NB4 (cell line): ENCODE results near the gene ELMOD2.
"Not testable (repeated sequence)": the region's sequence is repeated elsewhere in the genome, so short reads cannot be mapped to it uniquely, and the experiment has no call there.

Source experiments
- DNase-seq: peaks from one replicate; pipeline ENCODE4 v3.0.0; 2010; ENCODE audit warnings: low read depth
- H3K4me3 ChIP-seq: one replicate; pipeline ENCODE4 v1.5.1; 2011; ENCODE audit warnings: mild to moderate bottlenecking, low read depth, low read length, moderate library complexity
- MYC ChIP-seq: IDR thresholded peaks from 2 replicates; pipeline ENCODE4 v1.6.1; 2011; ENCODE audit warnings: low read depth, low read length
- POLR2A ChIP-seq: IDR thresholded peaks from 2 replicates; pipeline ENCODE4 v1.6.1; 2011; ENCODE audit warnings: mild to moderate bottlenecking; ENCODE audit not compliant: insufficient read length; ENCODE audit errors: extremely low read depth
- TF ChIP-seq, protein P1 (sequence below): IDR thresholded peaks from 2 replicates; pipeline ENCODE4 v1.6.1; 2011; ENCODE audit warnings: low read depth, low read length
- TF ChIP-seq, protein P2 (sequence below): IDR thresholded peaks from one replicate; pipeline ENCODE4 v1.5.1; 2012; ENCODE audit warnings: low read depth, low read length

The ELMOD2 gene

DNA sequence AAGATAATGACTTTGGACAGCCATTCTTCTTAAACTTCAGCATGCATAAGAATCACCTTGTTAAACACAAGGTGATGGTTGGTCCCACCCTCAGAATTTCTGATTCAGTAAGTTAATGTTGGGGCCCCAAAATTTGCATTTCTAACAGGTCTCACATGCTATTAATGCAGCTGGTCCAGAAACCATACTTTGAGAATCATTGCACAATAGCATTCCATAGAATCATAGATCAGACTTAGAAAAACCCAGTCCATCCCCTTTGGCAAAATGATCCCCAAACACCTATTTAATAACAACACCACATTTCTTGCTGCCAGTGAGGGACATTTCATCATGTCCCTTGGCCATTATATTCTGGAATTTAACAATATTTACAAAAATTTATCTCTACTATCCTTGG, 19.7 kb upstream of the ELMOD2 start:
- no peak for DNase-seq
- no peak overlapping the region for H3K4me3 ChIP-seq
- TF ChIP-seq, protein P1, sequence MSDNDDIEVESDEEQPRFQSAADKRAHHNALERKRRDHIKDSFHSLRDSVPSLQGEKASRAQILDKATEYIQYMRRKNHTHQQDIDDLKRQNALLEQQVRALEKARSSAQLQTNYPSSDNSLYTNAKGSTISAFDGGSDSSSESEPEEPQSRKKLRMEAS: no peak
- TF ChIP-seq, protein P2, sequence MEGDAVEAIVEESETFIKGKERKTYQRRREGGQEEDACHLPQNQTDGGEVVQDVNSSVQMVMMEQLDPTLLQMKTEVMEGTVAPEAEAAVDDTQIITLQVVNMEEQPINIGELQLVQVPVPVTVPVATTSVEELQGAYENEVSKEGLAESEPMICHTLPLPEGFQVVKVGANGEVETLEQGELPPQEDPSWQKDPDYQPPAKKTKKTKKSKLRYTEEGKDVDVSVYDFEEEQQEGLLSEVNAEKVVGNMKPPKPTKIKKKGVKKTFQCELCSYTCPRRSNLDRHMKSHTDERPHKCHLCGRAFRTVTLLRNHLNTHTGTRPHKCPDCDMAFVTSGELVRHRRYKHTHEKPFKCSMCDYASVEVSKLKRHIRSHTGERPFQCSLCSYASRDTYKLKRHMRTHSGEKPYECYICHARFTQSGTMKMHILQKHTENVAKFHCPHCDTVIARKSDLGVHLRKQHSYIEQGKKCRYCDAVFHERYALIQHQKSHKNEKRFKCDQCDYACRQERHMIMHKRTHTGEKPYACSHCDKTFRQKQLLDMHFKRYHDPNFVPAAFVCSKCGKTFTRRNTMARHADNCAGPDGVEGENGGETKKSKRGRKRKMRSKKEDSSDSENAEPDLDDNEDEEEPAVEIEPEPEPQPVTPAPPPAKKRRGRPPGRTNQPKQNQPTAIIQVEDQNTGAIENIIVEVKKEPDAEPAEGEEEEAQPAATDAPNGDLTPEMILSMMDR: no peak
- TF ChIP-seq POLR2A (no peak), MYC (no peak)

DNA sequence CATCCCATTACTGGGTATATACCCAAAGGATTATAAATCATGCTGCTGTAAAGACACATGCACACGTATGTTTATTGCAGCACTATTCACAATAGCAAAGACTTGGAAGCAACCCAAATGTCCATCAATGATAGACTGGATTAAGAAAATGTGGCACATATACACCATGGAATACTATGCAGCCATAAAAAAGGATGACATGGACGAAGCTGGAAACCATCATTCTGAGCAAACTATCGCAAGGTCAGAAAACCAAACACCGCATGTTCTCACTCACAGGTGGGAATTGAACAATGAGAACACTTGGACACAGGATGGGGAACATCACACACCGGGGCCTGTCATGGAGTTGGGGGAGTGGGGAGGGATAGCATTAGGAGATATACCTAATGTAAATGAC, 10.2 kb upstream of the ELMOD2 start:
- not testable (repeated sequence) for H3K4me3 ChIP-seq, DNase-seq

DNA sequence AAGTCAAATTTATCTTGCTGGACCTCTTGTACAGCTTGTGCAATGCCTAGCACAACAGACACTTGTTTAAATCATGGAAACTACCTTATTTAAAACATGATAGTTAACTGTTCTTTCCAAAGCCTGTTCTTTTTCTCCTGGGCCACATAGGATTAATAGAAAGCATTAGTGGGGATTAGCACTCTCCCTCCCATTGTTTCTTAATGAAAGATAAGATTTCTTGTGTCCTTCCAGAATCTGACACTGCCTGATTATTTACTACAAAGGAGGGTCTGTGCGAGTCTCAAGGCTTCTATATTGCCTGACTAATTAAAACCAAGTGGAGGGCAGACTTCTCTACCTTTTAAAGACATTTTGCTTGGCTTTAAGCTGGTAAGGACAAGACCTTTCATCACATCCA, 8.5 kb upstream of the ELMOD2 start:
- no peak overlapping the region for H3K4me3 ChIP-seq
- TF ChIP-seq, protein P2: no peak
- TF ChIP-seq MYC: no peak
- no peak for TF ChIP-seq POLR2A
- TF ChIP-seq, protein P1: no peak

DNA sequence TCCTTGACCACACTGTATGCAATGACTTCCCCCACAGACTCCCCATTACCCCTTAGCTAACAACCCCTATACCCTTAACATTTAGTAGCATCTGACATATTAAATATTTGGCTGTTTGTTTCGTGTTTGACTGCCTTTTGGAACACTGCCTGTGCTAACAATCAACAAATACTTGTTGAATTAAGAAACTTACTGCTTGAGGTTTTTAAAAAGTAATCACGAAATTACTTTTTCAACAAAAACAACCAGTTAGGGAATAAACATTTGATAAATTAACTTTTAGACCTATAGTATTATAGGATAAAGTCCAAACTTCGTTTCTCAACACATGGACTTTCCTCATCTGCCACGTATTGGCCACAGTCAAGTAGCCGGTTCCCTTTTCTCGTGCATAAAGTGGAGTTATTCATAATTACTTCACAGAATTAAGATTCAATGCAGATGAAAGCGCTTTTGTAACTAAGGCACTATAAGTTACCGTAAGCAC, 555 bp upstream of the ELMOD2 start:
- peak overlapping the region; percentile 9 for H3K4me3 ChIP-seq
- TF ChIP-seq MYC (no peak), POLR2A (no peak)
- TF ChIP-seq, protein P1: no peak
- TF ChIP-seq, protein P2: no peak
- DNase-seq: peak; percentile 1

More for the DNA sequence above, 8.5 kb upstream of the ELMOD2 start:
- DNase-seq: no peak

DNA sequence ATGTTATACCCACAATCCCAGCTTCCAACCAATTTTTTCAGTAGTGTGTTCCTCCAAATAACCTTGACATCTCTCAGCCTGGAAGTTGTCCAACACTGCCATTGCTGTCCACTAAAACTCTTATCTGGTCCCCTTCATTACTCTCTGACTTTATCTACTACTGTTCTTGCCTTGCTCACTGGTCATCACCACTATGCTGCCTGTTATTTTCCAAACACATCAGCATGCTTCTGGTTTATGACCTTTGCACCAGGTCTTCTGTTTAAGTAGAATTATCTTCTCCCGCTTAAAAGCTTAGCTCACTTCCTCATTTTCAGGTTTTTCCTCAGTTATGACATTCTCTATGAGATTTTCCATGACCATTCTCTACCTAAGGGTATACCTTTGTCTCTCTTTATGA, 5.5 kb downstream of the ELMOD2 start:
- H3K4me3 ChIP-seq: no peak overlapping the region
- no peak for TF ChIP-seq POLR2A
- TF ChIP-seq, protein P1: no peak
- TF ChIP-seq, protein P2: no peak
- no peak for TF ChIP-seq MYC
- no peak for DNase-seq

DNA sequence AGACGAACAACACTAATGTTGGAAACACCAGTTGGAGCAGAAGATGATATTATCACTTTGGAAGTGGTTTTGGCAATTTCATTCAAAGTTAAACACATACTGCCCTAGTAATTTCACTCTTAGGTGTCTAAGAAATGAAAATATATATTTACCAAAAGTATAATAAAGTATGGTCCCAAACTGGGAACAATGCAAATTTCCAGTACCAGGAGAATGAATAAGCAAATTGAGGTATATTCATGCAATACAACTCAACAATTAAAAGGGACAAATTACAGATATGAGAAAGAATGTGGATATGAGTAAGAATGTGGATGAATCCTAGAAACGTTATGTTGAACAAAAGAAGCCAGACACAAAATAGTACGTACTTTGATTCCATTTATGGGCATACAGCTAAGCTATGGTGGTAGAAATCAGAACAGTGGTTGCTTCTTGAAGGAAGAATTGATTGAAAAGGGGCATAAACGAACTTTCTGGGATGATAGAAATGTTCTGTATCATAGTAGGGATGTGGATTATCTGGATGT, 10.0 kb downstream of the ELMOD2 start:
- no peak for DNase-seq
- H3K4me3 ChIP-seq: no peak overlapping the region
- TF ChIP-seq POLR2A (no peak), MYC (no peak)

DNA sequence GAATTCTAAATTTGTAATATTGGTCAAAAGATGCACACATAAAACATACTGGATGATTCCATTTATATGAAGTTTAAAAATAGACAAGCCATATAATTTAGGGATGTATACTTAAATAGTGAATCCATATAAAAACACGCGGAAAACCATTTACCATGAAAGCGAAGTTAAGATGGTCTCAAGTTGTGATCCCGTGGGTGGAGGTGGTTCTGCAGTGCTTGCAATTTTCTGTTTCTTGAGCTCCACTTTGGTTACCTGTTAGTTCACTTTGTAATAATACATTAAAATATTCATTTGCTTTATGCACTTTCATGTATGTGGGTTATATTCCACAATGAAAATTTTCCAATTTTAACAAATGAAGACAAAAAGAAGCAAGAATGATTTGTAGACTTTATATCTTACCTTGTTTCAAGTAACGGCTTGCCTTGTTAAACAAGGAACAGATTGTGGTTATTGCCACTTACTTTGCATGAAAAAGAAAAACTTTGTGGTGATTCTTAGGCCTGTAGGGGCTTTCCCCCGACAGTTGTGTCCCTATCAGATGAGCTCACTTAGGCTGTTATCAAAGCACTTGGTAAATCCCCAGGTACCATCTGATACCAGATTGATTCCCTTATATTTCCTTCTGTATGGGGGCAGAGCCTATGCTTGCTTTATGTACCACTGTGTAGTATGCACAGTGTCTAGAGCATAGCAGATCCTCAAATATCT, 32.6 kb downstream of the ELMOD2 start:
- DNase-seq: no peak
- no peak overlapping the region for H3K4me3 ChIP-seq
- TF ChIP-seq MYC (no peak), POLR2A (no peak)
- TF ChIP-seq, protein P2: no peak
- TF ChIP-seq, protein P1: no peak
